B cell (primary cell): ENCODE measurements around the gene MT1B.

Experiments
- CTCF ChIP-seq: fragments of 200-600 bp; IDR thresholded peaks from one replicate; pipeline ENCODE4 v1.8.0; 2022; ENCODE audit warnings: antibody characterized with exemption, mild to moderate bottlenecking
- EZH2 ChIP-seq: IDR thresholded peaks from 2 replicates; pipeline ENCODE4 v1.6.1; 2012; ENCODE audit warnings: borderline replicate concordance, low read depth, mild to moderate bottlenecking, moderate library complexity, low read length; ENCODE audit not compliant: insufficient read depth, poor library complexity, severe bottlenecking

GRCh38 chr16:56620339-56620897, 31.3 kb upstream of the MT1B start:
- TF ChIP-seq CTCF (no peak), EZH2 (no peak)
